HG03457 (cell line): Measurements from ENCODE around the gene POLD2.

ENCODE experiments used
- ATAC-seq: cut with Tn5 transposase; IDR thresholded peaks from one replicate; pipeline ENCODE4 v1.9.1; 2021; ENCODE audit warnings: moderate number of reproducible peaks; ENCODE audit not compliant: unreplicated experiment

POLD2 gene

DNA sequence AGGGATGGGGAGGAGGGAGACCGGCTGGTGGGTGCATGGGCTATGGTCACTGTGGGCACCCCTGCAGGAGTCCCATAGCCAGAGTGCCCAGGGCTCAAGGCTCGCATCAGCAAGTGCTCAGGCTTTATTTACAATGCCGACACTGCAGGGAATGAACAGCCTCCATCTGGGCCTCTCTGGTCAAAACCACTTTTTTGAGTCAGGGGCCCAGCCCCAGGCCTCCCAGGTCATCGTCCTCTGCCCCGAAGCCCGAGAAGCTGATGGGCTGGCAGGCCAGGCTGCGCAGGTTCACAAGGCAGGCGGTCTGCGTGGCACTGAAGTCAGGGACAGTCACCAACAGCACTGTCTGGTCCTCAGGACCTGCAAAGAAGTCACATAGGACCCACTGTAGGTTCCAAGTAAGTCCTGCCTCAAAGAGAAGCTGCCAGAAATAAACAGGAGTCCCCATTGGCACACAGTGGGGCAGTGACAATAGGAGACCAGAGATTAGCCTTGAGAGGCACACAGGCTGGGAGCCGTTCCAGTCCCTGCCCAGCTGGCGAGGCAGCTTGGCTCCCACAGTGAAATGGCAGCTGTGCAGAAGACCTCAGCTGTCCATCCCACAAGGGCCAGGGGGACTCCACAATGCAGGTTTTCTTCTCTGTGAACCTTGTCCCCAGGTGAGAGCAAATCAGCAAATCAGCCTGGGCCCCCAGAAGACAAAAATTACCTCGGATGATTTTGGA is 8.6 kb downstream of the POLD2 start:
- no peak for ATAC-seq

DNA sequence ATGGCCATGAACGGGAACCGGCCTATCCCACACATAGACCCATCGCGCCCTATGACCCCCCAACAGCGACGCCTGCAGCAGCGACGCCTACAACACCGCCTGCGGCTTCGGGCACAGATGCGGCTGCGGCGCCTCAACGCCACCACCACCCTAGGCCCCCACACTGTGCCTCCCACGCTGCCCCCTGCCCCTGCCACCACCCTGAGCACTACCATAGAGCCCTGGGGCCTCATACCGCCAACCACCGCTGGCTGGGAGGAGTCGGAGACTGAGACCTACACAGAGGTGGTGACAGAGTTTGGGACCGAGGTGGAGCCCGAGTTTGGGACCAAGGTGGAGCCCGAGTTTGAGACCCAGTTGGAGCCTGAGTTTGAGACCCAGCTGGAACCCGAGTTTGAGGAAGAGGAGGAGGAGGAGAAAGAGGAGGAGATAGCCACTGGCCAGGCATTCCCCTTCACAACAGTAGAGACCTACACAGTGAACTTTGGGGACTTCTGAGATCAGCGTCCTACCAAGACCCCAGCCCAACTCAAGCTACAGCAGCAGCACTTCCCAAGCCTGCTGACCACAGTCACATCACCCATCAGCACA is 9.5 kb downstream of the POLD2 start:
- no peak for ATAC-seq

DNA sequence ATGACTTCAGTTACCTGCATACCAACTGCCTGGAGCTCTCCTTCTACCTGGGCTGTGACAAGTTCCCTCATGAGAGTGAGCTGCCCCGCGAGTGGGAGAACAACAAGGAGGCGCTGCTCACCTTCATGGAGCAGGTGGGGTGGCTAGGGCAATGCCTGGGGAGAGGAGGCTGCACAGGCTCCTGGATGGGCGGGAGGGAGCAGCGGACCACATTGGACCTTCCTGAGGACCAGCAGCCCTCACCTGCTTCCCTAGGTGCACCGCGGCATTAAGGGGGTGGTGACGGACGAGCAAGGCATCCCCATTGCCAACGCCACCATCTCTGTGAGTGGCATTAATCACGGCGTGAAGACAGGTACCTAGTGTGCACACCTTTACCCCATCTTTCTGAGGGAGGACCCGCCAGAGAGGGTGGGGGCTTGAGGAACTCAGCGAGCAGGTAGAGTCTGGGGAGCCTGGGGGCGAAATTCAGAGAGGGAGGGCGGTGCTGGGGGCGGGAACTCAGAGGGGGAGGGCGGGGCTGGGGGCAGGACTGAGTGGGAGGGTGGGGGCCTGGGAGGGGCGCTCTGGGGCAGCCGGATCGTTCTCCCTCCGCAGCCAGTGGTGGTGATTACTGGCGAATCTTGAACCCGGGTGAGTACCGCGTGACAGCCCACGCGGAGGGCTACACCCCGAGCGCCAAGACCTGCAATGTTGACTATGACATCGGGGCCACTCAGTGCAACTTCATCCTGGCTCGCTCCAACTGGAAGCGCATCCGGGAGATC is 10.2 kb downstream of the POLD2 start:
- no peak for ATAC-seq

- ATAC-seq: no peak
Measured at GRCh38 chr7:44112231-44112996, 10.9 kb downstream of the POLD2 start.

GRCh38 chr7:44111761-44112160 is 11.6 kb downstream of the POLD2 start:
- no peak for ATAC-seq

DNA sequence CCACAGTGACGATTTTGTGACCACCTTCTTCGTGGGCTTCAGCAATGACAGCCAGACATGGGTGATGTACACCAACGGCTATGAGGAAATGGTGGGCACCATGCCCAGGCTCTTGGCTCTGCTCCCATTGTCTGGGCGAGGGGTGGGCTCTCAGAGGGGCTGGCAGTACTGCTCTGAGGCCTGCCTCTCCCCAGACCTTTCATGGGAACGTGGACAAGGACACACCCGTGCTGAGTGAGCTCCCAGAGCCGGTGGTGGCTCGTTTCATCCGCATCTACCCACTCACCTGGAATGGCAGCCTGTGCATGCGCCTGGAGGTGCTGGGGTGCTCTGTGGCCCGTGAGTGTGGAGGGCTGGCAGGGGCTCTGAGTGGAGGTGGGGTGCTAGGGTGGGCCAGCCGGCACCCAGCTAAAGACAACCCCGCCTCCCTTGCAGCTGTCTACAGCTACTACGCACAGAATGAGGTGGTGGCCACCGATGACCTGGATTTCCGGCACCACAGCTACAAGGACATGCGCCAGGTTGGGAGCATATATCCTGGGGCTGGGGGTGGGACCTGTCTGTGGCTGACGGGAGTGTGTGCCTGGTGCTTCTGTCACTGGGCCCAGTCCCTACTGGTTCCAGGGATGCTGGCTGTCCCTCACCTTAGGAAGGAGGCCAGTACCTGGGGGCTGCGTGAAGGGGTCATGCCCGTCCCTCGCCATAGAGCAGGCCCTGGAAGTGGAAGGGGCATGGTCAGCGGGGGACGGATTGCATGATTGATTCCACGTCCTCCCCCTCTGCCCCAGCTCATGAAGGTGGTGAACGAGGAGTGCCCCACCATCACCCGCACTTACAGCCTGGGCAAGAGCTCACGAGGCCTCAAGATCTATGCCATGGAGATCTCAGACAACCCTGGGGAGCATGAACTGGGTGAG is 12.4 kb downstream of the POLD2 start:
- no peak for ATAC-seq

DNA sequence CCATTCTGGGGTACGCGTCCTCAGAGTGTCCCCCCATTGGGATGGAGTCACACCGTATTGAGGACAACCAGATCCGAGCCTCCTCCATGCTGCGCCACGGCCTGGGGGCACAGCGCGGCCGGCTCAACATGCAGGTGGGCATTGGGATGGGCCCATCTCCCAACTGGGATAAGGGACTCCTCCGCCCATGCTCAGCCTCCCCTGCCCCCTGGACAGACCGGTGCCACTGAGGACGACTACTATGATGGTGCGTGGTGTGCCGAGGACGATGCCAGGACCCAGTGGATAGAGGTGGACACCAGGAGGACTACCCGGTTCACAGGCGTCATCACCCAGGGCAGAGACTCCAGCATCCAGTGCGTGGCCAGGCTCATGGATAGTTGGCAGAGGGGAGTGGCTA is 13.4 kb downstream of the POLD2 start:
- no peak for ATAC-seq

DNA sequence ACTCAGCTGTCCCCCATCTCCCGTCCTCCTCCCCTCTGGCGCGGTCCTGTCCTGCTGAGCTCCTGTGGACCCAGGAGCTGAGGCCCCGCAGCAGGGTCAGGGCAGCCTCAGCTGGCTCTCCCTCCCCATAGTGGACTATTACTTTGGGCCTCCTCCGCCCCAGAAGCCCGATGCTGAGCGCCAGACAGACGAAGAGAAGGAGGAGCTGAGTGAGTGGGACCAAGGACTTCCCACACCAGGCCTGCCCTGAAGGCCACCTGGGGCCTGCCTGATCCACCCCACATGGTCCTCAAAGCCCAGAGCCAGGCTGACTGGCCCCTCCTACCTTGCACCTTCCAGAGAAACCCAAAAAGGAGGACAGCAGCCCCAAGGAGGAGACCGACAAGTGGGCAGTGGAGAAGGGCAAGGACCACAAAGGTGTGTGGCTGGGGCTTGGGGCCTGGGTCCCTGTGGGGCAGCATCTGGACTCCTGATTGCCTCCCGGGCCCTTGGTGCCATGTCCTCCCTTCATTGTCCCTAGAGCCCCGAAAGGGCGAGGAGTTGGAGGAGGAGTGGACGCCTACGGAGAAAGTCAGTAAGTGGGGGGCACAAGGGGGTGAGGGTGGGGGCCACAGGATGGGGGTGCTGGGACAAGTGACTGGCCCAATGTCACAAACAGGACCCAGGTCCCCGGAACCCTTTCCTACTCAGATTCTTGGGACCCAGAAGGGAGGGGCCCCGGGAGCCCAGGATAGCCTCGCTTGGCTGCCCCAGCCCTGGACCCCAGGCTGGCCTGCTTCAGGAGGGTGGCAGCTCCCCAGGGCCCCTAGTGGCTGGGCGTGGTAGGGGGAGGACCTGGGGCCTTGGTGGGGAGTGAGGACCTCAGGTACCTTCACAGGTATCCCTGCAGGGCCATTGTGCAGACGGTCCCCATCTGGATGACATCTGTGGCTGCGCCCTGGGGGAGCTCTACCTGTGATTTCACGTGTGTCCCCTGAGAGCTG is 14.3 kb downstream of the POLD2 start:
- ATAC-seq: no peak

GRCh38 chr7:44107961-44108767 is 15.2 kb downstream of the POLD2 start:
- no peak for ATAC-seq

- ATAC-seq: no peak
Measured at GRCh38 chr7:44107116-44107960, 16.0 kb downstream of the POLD2 start.

- no peak for ATAC-seq
Measured at GRCh38 chr7:44106311-44107065, 16.9 kb downstream of the POLD2 start.

DNA sequence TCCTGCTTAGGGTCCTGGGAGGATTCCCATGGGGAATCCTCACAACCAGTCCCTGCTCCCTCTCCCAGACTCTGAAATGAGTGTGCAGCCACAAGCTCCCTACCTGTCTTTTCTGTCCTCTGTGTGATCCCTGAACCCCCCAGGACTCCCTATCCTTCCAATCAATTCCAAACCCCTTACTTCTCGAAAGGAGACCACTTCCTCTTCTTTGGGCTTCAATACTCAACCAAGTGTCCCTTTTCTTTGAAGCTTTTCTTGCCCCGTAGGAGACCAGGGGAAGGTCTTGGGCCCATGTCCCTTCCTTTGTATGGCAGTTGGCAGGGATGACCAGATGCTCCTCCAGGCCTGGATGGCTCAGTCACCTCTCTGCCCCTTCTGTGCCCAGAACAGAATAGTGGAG is 17.5 kb downstream of the POLD2 start:
- ATAC-seq: no peak

DNA sequence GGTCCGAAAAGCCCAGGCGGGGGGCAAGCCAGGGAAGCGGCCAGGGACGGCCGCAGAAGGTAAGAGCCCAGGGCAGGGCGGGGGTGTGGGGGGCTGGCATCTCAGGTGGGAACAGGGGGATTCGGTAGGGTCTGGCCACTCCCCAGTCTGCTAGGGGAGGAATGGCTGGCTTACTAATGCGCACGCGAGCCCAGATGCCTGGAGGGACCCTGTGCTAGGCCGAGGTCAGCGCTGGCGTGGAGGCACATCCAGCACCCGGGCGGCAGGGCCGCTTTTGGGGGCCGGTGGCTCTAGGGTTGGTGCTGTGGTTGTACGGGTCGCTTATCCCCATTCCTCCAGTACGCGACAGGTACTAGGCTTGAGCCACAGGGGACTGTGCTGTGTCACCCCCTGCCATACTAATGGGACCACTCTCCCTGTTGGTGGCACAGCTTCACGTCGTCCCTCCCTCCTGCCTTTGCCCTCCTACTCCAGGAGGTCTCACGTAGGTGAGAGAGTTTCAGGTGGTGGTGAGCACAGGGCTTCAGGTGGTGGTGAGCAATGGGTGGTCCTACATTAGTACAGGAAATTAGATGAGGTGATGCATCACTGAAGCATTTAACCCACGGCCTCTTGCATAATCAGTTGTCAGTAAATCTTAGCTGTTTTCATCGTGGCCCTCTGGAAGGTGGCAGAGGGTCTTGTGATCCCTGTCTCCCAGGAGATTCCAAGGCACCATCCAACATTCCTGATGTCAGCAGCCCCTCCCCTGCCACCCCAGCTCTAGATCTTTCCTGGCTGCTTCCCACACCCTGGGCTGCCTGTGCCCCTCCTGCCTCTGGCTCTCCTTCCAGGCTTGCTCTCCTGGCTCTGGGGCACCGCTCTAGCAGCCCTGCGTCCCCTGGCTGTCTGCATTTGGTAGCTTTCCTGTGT is 18.2 kb downstream of the POLD2 start:
- no peak for ATAC-seq

GRCh38 chr7:44103923-44104859 is 19.2 kb downstream of the POLD2 start, which contains the start of gene AEBP1:
Gene AEBP1, plus strand, starts transcription at chr7:44104345. Its CDS starts 321 bp downstream, at chr7:44104666.
- ATAC-seq: no peak

- no peak for ATAC-seq
Measured at GRCh38 chr7:44103566-44103922, 19.8 kb downstream of the POLD2 start.
